A673 (cell line): ENCODE data around the gene AMMECR1. TPM values are rescaled to one million over a fixed set of nuclear protein-coding genes. Genes with fewer than 3 reads are reported as not detected.

Source experiments
- BruUV-seq: library from RNA; stranded (reverse); fragments of 400-500 nt; replicated peaks from 2 replicates; lab custom pipeline; 2021; lab: Mats Ljungman, UMichigan
- CTCF ChIA-PET: fragments of 300-600 bp; sonication (Branson Sonifier 250); formaldehyde crosslinking; loops from one replicate; lab custom pipeline; 2022; ENCODE audit warnings: antibody characterized with exemption; lab: Charles Lee
- POLR2A ChIA-PET: fragments of 300-600 bp; sonication (Branson Sonifier 250); formaldehyde crosslinking; loops from one replicate; lab custom pipeline; 2022; ENCODE audit warnings: antibody characterized with exemption; ENCODE audit not compliant: low non-redundant PET; lab: Charles Lee
- DNase-seq: peaks from one replicate; pipeline ENCODE4 v3.0.0-alpha.2; 2015; ENCODE audit warnings: low spot score
- H3K27ac ChIP-seq: fragments of 200-600 bp; sonication (generic); 2 replicates; pipeline ENCODE4 v1.5.1; 2016; ENCODE audit warnings: mixed run types, low read depth, mild to moderate bottlenecking, mixed read lengths, antibody characterized with exemption, low read length; ENCODE audit not compliant: poor library complexity, severe bottlenecking
- H3K27me3 ChIP-seq: fragments of 200-600 bp; sonication (generic); replicated peaks from 2 replicates; pipeline ENCODE4 v1.6.1; 2017; ENCODE audit warnings: mixed run types, low read depth, mild to moderate bottlenecking, mixed read lengths, antibody characterized with exemption, low read length; ENCODE audit not compliant: insufficient read depth, poor library complexity
- H3K36me3 ChIP-seq: fragments of 200-600 bp; sonication (generic); 2 replicates; pipeline ENCODE4 v1.6.1; 2016; ENCODE audit warnings: mixed run types, mild to moderate bottlenecking, mixed read lengths, antibody characterized with exemption, low read length; ENCODE audit not compliant: insufficient read depth, poor library complexity, severe bottlenecking
- H3K4me1 ChIP-seq: fragments of 200-600 bp; sonication (generic); 2 replicates; pipeline ENCODE4 v1.6.1; 2017; ENCODE audit warnings: mixed run types, mild to moderate bottlenecking, mixed read lengths, antibody characterized with exemption, low read length; ENCODE audit not compliant: insufficient read depth, poor library complexity, severe bottlenecking
- H3K4me3 ChIP-seq: fragments of 200-600 bp; sonication (generic); 2 replicates; pipeline ENCODE4 v1.5.1; 2016; ENCODE audit warnings: low read depth, mixed run types, mild to moderate bottlenecking, mixed read lengths, low read length; ENCODE audit not compliant: poor library complexity, severe bottlenecking
- H3K9me3 ChIP-seq: fragments of 200-600 bp; sonication (generic); 2 replicates; pipeline ENCODE4 v1.6.1; 2016; ENCODE audit warnings: mixed run types, low read depth, mild to moderate bottlenecking, mixed read lengths, antibody characterized with exemption, low read length; ENCODE audit not compliant: poor library complexity, severe bottlenecking
- EZH2 ChIP-seq: fragments of 200-600 bp; sonication (generic); IDR thresholded peaks from 2 replicates; pipeline ENCODE4 v1.6.1; 2017; ENCODE audit warnings: borderline replicate concordance, low read depth, mild to moderate bottlenecking, mixed read lengths, antibody characterized with exemption, low read length; ENCODE audit not compliant: poor library complexity, severe bottlenecking
- intact Hi-C: fragments of 100-400 bp; cut with micrococcal nuclease; formaldehyde crosslinking; loops from one replicate; pipeline ENCODE4 v1.10.0; 2022; ENCODE audit not compliant: unreplicated experiment
- total RNA-seq: library from RNA; stranded (reverse); gene quantifications from 2 replicates; pipeline ENCODE4 v1.2.3, GENCODE V29; 2021
- TF ChIP-seq, protein P1 (sequence below): fragments of 300-800, 200-600 bp; sonication (generic); conservative IDR thresholded peaks from 2 replicates; pipeline ENCODE4 v1.5.1; 2017; ENCODE audit warnings: low read depth, mild to moderate bottlenecking, antibody characterized with exemption, low read length, moderate library complexity, mixed read lengths

The AMMECR1 gene
- total RNA-seq, 1 experiment from 2014 or later: 13.0 TPM

DNA sequence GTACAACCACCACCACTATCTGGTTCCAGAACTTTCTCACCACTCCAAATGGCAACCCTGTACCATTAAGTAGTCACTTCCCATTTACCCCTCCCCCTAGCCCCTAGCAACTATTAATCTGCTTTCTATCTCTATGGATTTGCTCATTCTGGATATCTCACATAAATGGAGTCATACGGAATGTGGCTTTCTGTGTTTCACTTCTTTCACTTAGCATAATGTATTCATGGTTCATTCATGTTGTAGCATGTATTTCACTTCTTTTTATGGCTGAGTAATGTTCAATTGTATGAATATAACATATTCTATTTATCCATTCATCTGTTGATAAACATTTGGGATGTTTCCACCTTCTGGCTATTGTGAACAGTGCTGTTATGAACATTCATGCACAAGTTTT is 104.7 kb downstream of the AMMECR1 start:
- POLR2A ChIA-PET: no interaction called here
- CTCF ChIA-PET: no interaction called here
- Histone ChIP-seq H3K4me3 (no peak overlapping the region), H3K27ac (no peak overlapping the region), H3K36me3 (no peaks in the 10 kb centered on the region), H3K9me3 (no peaks in the 10 kb centered on the region), H3K27me3 (no peaks in the 10 kb centered on the region), H3K4me1 (peaks cover 46% of the 10 kb centered on the region)
- no TSS peak for BruUV-seq
- intact Hi-C loops: no loop called here
- TF ChIP-seq EZH2: no peak
- TF ChIP-seq, protein P1, sequence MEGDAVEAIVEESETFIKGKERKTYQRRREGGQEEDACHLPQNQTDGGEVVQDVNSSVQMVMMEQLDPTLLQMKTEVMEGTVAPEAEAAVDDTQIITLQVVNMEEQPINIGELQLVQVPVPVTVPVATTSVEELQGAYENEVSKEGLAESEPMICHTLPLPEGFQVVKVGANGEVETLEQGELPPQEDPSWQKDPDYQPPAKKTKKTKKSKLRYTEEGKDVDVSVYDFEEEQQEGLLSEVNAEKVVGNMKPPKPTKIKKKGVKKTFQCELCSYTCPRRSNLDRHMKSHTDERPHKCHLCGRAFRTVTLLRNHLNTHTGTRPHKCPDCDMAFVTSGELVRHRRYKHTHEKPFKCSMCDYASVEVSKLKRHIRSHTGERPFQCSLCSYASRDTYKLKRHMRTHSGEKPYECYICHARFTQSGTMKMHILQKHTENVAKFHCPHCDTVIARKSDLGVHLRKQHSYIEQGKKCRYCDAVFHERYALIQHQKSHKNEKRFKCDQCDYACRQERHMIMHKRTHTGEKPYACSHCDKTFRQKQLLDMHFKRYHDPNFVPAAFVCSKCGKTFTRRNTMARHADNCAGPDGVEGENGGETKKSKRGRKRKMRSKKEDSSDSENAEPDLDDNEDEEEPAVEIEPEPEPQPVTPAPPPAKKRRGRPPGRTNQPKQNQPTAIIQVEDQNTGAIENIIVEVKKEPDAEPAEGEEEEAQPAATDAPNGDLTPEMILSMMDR: no peak
- no peak for DNase-seq

DNA sequence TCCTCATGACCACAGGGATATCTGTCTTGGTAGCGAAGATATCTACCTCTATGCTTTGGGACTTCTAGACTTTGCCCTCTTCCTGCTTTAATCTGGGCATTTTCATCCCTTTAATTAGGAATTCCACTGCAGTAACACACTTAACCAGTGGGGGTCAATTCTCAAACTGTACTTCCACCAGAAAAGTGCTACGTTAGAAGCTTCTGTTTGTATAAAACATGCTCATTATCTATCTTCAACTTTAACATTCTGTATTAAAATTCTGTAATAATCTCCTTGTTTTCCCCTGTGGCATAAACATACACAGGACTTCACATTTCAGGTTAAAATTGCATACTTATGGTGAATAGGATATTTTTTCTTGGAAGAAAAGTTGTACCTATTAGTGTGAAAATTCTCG is 105.6 kb downstream of the AMMECR1 start:
- TF ChIP-seq EZH2: no peak
- TF ChIP-seq, protein P1: peak; percentile 26; the same call in 1 of the 2 replicates
- no peaks in the 10 kb centered on the region for H3K36me3 ChIP-seq
- ChIA-PET CTCF (no interaction called here), POLR2A (no interaction called here)
- no peak for DNase-seq
- BruUV-seq: no TSS peak
- no peak overlapping the region for H3K4me3 ChIP-seq
- no peak overlapping the region for H3K27ac ChIP-seq
- no peaks in the 10 kb centered on the region for H3K9me3 ChIP-seq
- H3K4me1 ChIP-seq: peaks cover 37% of the 10 kb centered on the region
- H3K27me3 ChIP-seq: no peaks in the 10 kb centered on the region
- intact Hi-C loops: no loop called here

- no peak for DNase-seq
- TF ChIP-seq, protein P1: no peak
- TF ChIP-seq EZH2: no peak
- Histone ChIP-seq H3K27me3 (no peaks in the 10 kb centered on the region), H3K36me3 (no peaks in the 10 kb centered on the region), H3K4me3 (no peak overlapping the region), H3K27ac (no peak overlapping the region), H3K4me1 (peaks cover 27% of the 10 kb centered on the region), H3K9me3 (no peaks in the 10 kb centered on the region)
- POLR2A ChIA-PET: no interaction called here
- no TSS peak for BruUV-seq
- intact Hi-C loops: no loop called here
- CTCF ChIA-PET: interaction anchor here (1.5 kb wide), 1 partner anchor 51 kb away, joined by 4 read pairs; no protein-coding TSS in a partner anchor
Measured at GRCh38 chrX:110211340-110211739, 106.5 kb downstream of the AMMECR1 start.
